Liver (tissue), 9 donors: ENCODE measurements around the gene GAS7. TPM values are rescaled to one million over a fixed set of nuclear protein-coding genes. Genes with fewer than 3 reads are reported as not detected.

Source experiments
- DNase-seq: peaks from one replicate; pipeline ENCODE4 v3.0.0-alpha.2; 2017; ENCODE audit warnings: low spot score
- H3K27ac ChIP-seq, 2 donors: one replicate each; pipeline ENCODE4 v1.7.0; 2013; ENCODE audit warnings: inconsistent platforms in 2 of 2, low read length in 2 of 2, control low read depth in 1 of 2, low read depth in 1 of 2, mild to moderate bottlenecking in 1 of 2
- H3K27me3 ChIP-seq, 4 donors: one replicate each; pipeline versions ENCODE4 v1.6.1 to v1.7.0; 2013; ENCODE audit warnings: low read length in 3 of 4, inconsistent platforms in 1 of 4, mild to moderate bottlenecking in 1 of 4, moderate library complexity in 1 of 4; ENCODE audit not compliant: control insufficient read depth in 4 of 4, insufficient read depth in 4 of 4
- H3K36me3 ChIP-seq, 4 donors: one replicate each; pipeline versions ENCODE4 v1.6.1 to v1.7.0; 2013; ENCODE audit warnings: low read length in 3 of 4, mild to moderate bottlenecking in 3 of 4, low read depth in 1 of 4, moderate library complexity in 1 of 4; ENCODE audit not compliant: control insufficient read depth in 4 of 4, insufficient read depth in 3 of 4
- H3K4me1 ChIP-seq, 4 donors: one replicate each; pipeline versions ENCODE4 v1.6.1 to v1.7.0; 2013; ENCODE audit warnings: low read length in 3 of 4, mild to moderate bottlenecking in 3 of 4, moderate library complexity in 1 of 4; ENCODE audit not compliant: control insufficient read depth in 4 of 4, insufficient read depth in 4 of 4
- H3K4me3 ChIP-seq, 3 donors: one replicate each; pipeline versions ENCODE4 v1.6.1 to v1.7.0; 2013; ENCODE audit warnings: low read length in 3 of 3, control low read depth in 1 of 3, low read depth in 1 of 3, mild to moderate bottlenecking in 1 of 3
- H3K9ac ChIP-seq, 2 donors: one replicate each; pipeline ENCODE4 v1.7.0; 2013; ENCODE audit warnings: low read length in 2 of 2, mild to moderate bottlenecking in 2 of 2, moderate library complexity in 2 of 2, control low read depth in 1 of 2, low read depth in 1 of 2
- H3K9me3 ChIP-seq, 4 donors: one replicate each; pipeline versions ENCODE4 v1.6.1 to v1.7.0; 2013; ENCODE audit warnings: low read length in 3 of 4; ENCODE audit not compliant: control insufficient read depth in 4 of 4
- ATF3 ChIP-seq: IDR thresholded peaks from 2 replicates; pipeline ENCODE4 v1.6.1; 2016; ENCODE audit warnings: antibody characterized with exemption
- CTCF ChIP-seq: fragments of 150-350 bp; IDR thresholded peaks from 2 replicates; pipeline ENCODE4 v1.5.1; 2017; ENCODE audit warnings: improper control_type of control experiment, low read depth, low read length; ENCODE audit not compliant: missing input control
- EGR1 ChIP-seq, 2 donors: IDR thresholded peaks; 2 replicates each; pipeline ENCODE4 v1.6.1; 2016 to 2018; ENCODE audit warnings: antibody characterized with exemption in 2 of 2, low read depth in 2 of 2
- FOXA1 ChIP-seq: IDR thresholded peaks from 2 replicates; pipeline ENCODE4 v1.6.1; 2016; ENCODE audit warnings: antibody characterized with exemption
- FOXA2 ChIP-seq: IDR thresholded peaks from 2 replicates; pipeline ENCODE4 v1.6.1; 2016; ENCODE audit warnings: antibody characterized with exemption
- GABPA ChIP-seq, 2 donors: IDR thresholded peaks in 1 of 2; conservative IDR thresholded peaks in 1 of 2; 2 replicates each; pipeline ENCODE4 v1.6.1; 2016; ENCODE audit warnings: antibody characterized with exemption in 2 of 2, mild to moderate bottlenecking in 1 of 2, moderate library complexity in 1 of 2
- HNF4A ChIP-seq, 2 donors: conservative IDR thresholded peaks; 2 replicates each; pipeline ENCODE4 v1.6.1; 2016; ENCODE audit warnings: antibody characterized with exemption in 2 of 2, mild to moderate bottlenecking in 2 of 2
- MAX ChIP-seq: IDR thresholded peaks from 2 replicates; pipeline ENCODE4 v1.6.1; 2016; ENCODE audit warnings: antibody characterized with exemption
- NR2F2 ChIP-seq: IDR thresholded peaks from 2 replicates; pipeline ENCODE4 v1.6.1; 2016; ENCODE audit warnings: antibody characterized with exemption
- RAD21 ChIP-seq, 2 donors: IDR thresholded peaks; 2 replicates each; pipeline ENCODE4 v1.6.1; 2016; ENCODE audit warnings: antibody characterized with exemption in 2 of 2, mild to moderate bottlenecking in 2 of 2
- REST ChIP-seq: IDR thresholded peaks from 2 replicates; pipeline ENCODE4 v1.6.1; 2016; ENCODE audit warnings: antibody characterized with exemption, mild to moderate bottlenecking
- SP1 ChIP-seq: IDR thresholded peaks from 2 replicates; pipeline ENCODE4 v1.6.1; 2018; ENCODE audit warnings: antibody characterized with exemption, mild to moderate bottlenecking
- TAF1 ChIP-seq: conservative IDR thresholded peaks from 2 replicates; pipeline ENCODE4 v1.6.1; 2016; ENCODE audit warnings: antibody characterized with exemption, mild to moderate bottlenecking
- YY1 ChIP-seq: IDR thresholded peaks from 2 replicates; pipeline ENCODE4 v1.6.1; 2016; ENCODE audit warnings: antibody characterized with exemption, mild to moderate bottlenecking
- ZBTB33 ChIP-seq: IDR thresholded peaks from 2 replicates; pipeline ENCODE4 v1.6.1; 2016; ENCODE audit warnings: antibody characterized with exemption
- WGBS: extraction: QIAGEN DNeasy Blood & Tissue Kit; methylation state at CpG from one replicate; pipeline ENCODE4 v1.1.7; 2013; 5-methylcytosine and 5-hydroxymethylcytosine counted together
- polyA plus RNA-seq, 2 donors: library from polyadenylated mRNA; stranded (reverse) in 1 of 2; unstranded in 1 of 2; fragments of 200-250 nt in 1 of 2; fragments of >200 nt in 1 of 2; fragmentation: Nextera tagmentation in 1 of 2; extraction: Ambion mirVana in 1 of 2; gene quantifications; one replicate each; pipeline versions ENCODE4 v1.2.1 to v1.2.3, GENCODE V29; 2013 to 2015
- total RNA-seq, 2 donors: library from RNA; depleted of rRNA; stranded (reverse); fragments of >200 nt; gene quantifications; one replicate each; pipeline ENCODE4 v1.2.3, GENCODE V29; 2014
- donor health status: healthy.
- donor health status: healthy.
- donor health status: healthy.
- donor health status: healthy.
- donor health status: healthy.

The GAS7 gene
- total and polyA plus RNA-seq, 4 donors: 0.79 to 6.1 (median 2.5) TPM

DNA sequence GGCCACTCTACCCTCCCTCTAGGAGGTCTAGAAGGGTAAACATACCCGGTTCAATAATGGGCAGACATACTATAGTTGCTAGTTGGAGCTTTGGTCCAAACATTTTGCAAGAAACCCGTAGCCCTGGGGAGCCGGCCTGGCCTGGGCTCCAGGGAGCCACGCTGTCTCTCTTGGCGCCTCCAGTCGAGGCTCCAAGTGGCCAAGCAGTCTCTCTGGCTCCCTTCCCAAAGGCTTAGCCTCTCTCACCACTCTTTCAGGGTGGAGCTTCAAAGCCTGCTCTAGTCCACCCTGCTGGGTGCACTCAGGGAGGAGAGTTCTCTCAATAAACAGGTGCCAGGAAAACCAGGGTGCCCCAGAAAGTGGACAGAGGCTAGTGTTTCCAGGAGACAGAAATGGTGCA, 325.6 kb downstream of the GAS7 start:
- Histone ChIP-seq H3K27ac (no peak overlapping the region), H3K4me1 (no peaks in the 10 kb centered on the region), H3K9ac (no peak overlapping the region), H3K9me3 (no peaks in the 10 kb centered on the region), H3K4me3 (no peak overlapping the region), H3K36me3 (no peaks in the 10 kb centered on the region), H3K27me3 (no peaks in the 10 kb centered on the region)
- TF ChIP-seq ATF3 (no peak), FOXA1 (no peak), GABPA (IDR thresholded peaks at IDR 0.05 in 1 of 2, conservative IDR thresholded peaks at IDR 0.05 in 1 of 2) (no peak), NR2F2 (no peak), MAX (no peak), HNF4A (conservative IDR thresholded peaks at IDR 0.05) (no peak), EGR1 (IDR thresholded peaks at IDR 0.05; ENCODE audit: low read depth in 2 of 2) (no peak), SP1 (no peak)
- WGBS: 72% methylated on average over 6 of the region's 6 CpGs
- no peak for DNase-seq

DNA sequence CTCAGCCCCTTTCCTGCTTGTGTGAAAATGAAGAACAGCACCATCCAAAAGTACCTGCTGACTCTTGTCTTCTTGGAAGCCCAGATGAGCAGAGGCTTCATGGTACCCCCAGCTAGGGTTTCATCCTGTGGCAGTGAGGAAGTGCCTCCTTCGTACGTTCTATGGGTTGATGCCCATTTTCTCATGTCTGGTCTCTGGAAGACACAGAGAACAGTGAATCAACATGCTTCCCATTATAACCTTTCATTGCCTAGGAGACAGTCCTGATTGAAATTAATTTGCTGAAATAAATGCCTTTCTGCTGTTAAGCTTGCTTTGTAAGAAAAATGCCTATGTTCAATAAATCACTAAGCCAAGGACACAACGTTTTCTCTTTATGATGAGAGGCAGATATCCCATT, 329.9 kb downstream of the GAS7 start:
- Histone ChIP-seq H3K4me3 (no peak overlapping the region), H3K9ac (no peak overlapping the region), H3K27me3 (no peaks in the 10 kb centered on the region), H3K27ac (no peak overlapping the region), H3K36me3 (no peaks in the 10 kb centered on the region), H3K9me3 (peaks cover 0 to 2% (median 0%) of the 10 kb centered on the region in 4 donors), H3K4me1 (no peaks in the 10 kb centered on the region)
- TF ChIP-seq CTCF (no peak), RAD21 (IDR thresholded peaks at IDR 0.05) (no peak), NR2F2 (no peak), ATF3 (no peak), ZBTB33 (no peak), MAX (no peak), FOXA2 (no peak), YY1 (no peak), TAF1 (no peak)
- DNase-seq: no peak
- 80% methylated on average over 3 of the region's 3 CpGs for WGBS

- Histone ChIP-seq H3K27ac (no peak overlapping the region), H3K4me3 (no peak overlapping the region), H3K36me3 (no peaks in the 10 kb centered on the region), H3K9me3 (peaks cover 0 to 2% (median 0%) of the 10 kb centered on the region in 4 donors), H3K27me3 (no peaks in the 10 kb centered on the region), H3K9ac (no peak overlapping the region), H3K4me1 (no peaks in the 10 kb centered on the region)
- no peak for DNase-seq
- WGBS: 52% methylated on average over 1 of the region's 1 CpG
- TF ChIP-seq ZBTB33: no peak
- no peak for TF ChIP-seq SP1
- TF ChIP-seq EGR1 (IDR thresholded peaks at IDR 0.05; ENCODE audit: low read depth in 2 of 2): no peak
- TF ChIP-seq MAX: no peak
- no peak for TF ChIP-seq GABPA (IDR thresholded peaks at IDR 0.05 in 1 of 2, conservative IDR thresholded peaks at IDR 0.05 in 1 of 2)
- no peak for TF ChIP-seq REST
- no peak for TF ChIP-seq YY1
- TF ChIP-seq FOXA1: no peak
Observed at GRCh38 chr17:9865586-9865985, 332.8 kb downstream of the GAS7 start.
